Gastroesophageal sphincter (tissue), 2 donors: ENCODE data around the gene ZNF274.

Experiments used
- POLR2A ChIP-seq, 2 donors: fragments of 450-650 bp; IDR thresholded peaks; one replicate each; pipeline ENCODE4 v1.6.1; 2017; ENCODE audit warnings: antibody characterized with exemption in 2 of 2, mild to moderate bottlenecking in 2 of 2, moderate library complexity in 1 of 2
- POLR2AphosphoS5 ChIP-seq: sonication (generic); formaldehyde crosslinking; IDR thresholded peaks from one replicate; pipeline ENCODE4 v1.6.1; 2017; ENCODE audit warnings: antibody characterized with exemption

GRCh38 chr19:58218899-58219298 lies 36.0 kb downstream of the ZNF274 start:
- TF ChIP-seq POLR2A (IDR thresholded peaks at IDR 0.05): no peak
- no peak for TF ChIP-seq POLR2AphosphoS5
